Measurements from ENCODE around the gene RTN4RL1. TPM values are rescaled to one million over a fixed set of nuclear protein-coding genes. Genes with fewer than 3 reads are reported as not detected.

The RTN4RL1 gene
- total RNA-seq, 2 donors from 2014 or later: 3.1 to 3.6 TPM

GRCh38 chr17:2042390-2042847 is 17.3 kb upstream of the RTN4RL1 start:
- Histone ChIP-seq H3K9me3 (no peaks in the 10 kb centered on the region), H3K36me3 (replicated peaks in 1 of 2; ENCODE audit: insufficient read depth in 1 of 2, low read depth in 2 of 2) (peaks cover 0 to 8% of the 10 kb centered on the region in 2 donors), H3K27me3 (no peaks in the 10 kb centered on the region), H3K4me1 (peaks cover 26% of the 10 kb centered on the region), H3K27ac (peak overlapping the region; percentile 74 to 90 (median 83)), H3K4me3 (peak overlapping the region; percentile 50 to 90)
- no peak for TF ChIP-seq CTCF (IDR thresholded peaks at IDR 0.05)
- no peak for TF ChIP-seq POLR2A (IDR thresholded peaks at IDR 0.05)
- ATAC-seq: no peak
- DNase-seq: no peak
- 18 to 20% methylated on average over 17 of the region's 17 CpGs for WGBS, 2 donors
- intact Hi-C loops (cut with DNase I): no loop called here

- DNase-seq (peak; percentile 95 to 97 (median 96)), ATAC-seq (peak; percentile 97)
- intact Hi-C loops (cut with DNase I): no loop called here
- H3K4me1 ChIP-seq: peaks cover 26% of the 10 kb centered on the region
- H3K9me3 ChIP-seq: no peaks in the 10 kb centered on the region
- no peaks in the 10 kb centered on the region for H3K27me3 ChIP-seq
- 1 to 3% methylated on average over 9 to 91 of the region's 93 CpGs for WGBS, 2 donors
- peaks cover 0 to 11% of the 10 kb centered on the region in 2 donors for H3K36me3 ChIP-seq (replicated peaks in 1 of 2; ENCODE audit: insufficient read depth in 1 of 2, low read depth in 2 of 2)
- TF ChIP-seq CTCF (IDR thresholded peaks at IDR 0.05) (peak in 6 of 7 experiments; percentile 11 to 71 (median 46)), POLR2A (IDR thresholded peaks at IDR 0.05) (peak; percentile 53 to 73 (median 70))
- H3K27ac ChIP-seq: peak within 1 kb of the TSS; percentile 74 to 90 (median 83)
- H3K4me3 ChIP-seq: peak within 1 kb of the TSS; percentile 50 to 90
These were observed 16.6 kb upstream of the RTN4RL1 start, which contains the start of gene OVCA2 for GRCh38 chr17:2041561-2042389. Gene OVCA2 (plus strand): TSS chr17:2042022. CDS start chr17:2042048, 26 bp downstream.

- no peaks in the 10 kb centered on the region for H3K27me3 ChIP-seq
- intact Hi-C loops (cut with DNase I): no loop called here
- peaks cover 0 to 15% of the 10 kb centered on the region in 2 donors for H3K36me3 ChIP-seq (replicated peaks in 1 of 2; ENCODE audit: insufficient read depth in 1 of 2, low read depth in 2 of 2)
- H3K9me3 ChIP-seq: no peaks in the 10 kb centered on the region
- ATAC-seq (no peak), DNase-seq (peak in 1 of 4 donors; percentile 60)
- peaks cover 26% of the 10 kb centered on the region for H3K4me1 ChIP-seq
- TF ChIP-seq POLR2A (IDR thresholded peaks at IDR 0.05) (no peak), CTCF (IDR thresholded peaks at IDR 0.05) (no peak)
- peak overlapping the region; percentile 66 to 90 (median 83) for H3K27ac ChIP-seq
- WGBS, 2 donors: 43 to 52% methylated on average over 11 to 16 of the region's 16 CpGs
- peak overlapping the region in 1 of 2 donors; percentile 90 for H3K4me3 ChIP-seq
These were observed 15.9 kb upstream of the RTN4RL1 start for GRCh38 chr17:2040942-2041560.

GRCh38 chr17:2040219-2040827 is 15.2 kb upstream of the RTN4RL1 start:
- H3K9me3 ChIP-seq: no peaks in the 10 kb centered on the region
- ATAC-seq: no peak
- intact Hi-C loops (cut with DNase I): no loop called here
- WGBS, 2 donors: 76 to 84% methylated on average over 3 to 7 of the region's 7 CpGs
- peak overlapping the region in 3 of 4 donors; percentile 66 to 90 (median 87) for H3K27ac ChIP-seq
- TF ChIP-seq CTCF (IDR thresholded peaks at IDR 0.05): no peak
- peaks cover 26% of the 10 kb centered on the region for H3K4me1 ChIP-seq
- DNase-seq: no peak
- peaks cover 0 to 18% of the 10 kb centered on the region in 2 donors for H3K36me3 ChIP-seq (replicated peaks in 1 of 2; ENCODE audit: insufficient read depth in 1 of 2, low read depth in 2 of 2)
- H3K27me3 ChIP-seq: no peaks in the 10 kb centered on the region
- no peak overlapping the region for H3K4me3 ChIP-seq
